ENCODE data around the gene RDH13. TPM values are rescaled to one million over a fixed set of nuclear protein-coding genes. Genes with fewer than 3 reads are reported as not detected.

The RDH13 gene
- total RNA-seq, 4 donors from 2014 or later, result 2.6 to 48.7 (median 17.1) TPM

- H3K27me3 ChIP-seq, result peaks cover 29 to 36% of the 10 kb centered on the region in 2 donors
- no peaks in the 10 kb centered on the region for H3K36me3 ChIP-seq
- no peak for DNase-seq
- TF ChIP-seq POLR2A (IDR thresholded peaks at IDR 0.05), result no peak
- TF ChIP-seq CTCF (IDR thresholded peaks at IDR 0.05), result no peak
- no peaks in the 10 kb centered on the region for H3K9me3 ChIP-seq
- no peaks in the 10 kb centered on the region for H3K4me1 ChIP-seq
- H3K4me3 ChIP-seq, result no peak overlapping the region
- no peak overlapping the region for H3K27ac ChIP-seq
- intact Hi-C loops (cut with DNase I; ENCODE audit: low total_unique reads), result no loop called here
These were observed 16.0 kb upstream of the RDH13 start for GRCh38 chr19:55078996-55079395.

- no peak for TF ChIP-seq POLR2A (IDR thresholded peaks at IDR 0.05)
- TF ChIP-seq CTCF (IDR thresholded peaks at IDR 0.05), result no peak
- Histone ChIP-seq H3K27ac (no peak overlapping the region), H3K4me3 (no peak overlapping the region), H3K4me1 (no peaks in the 10 kb centered on the region), H3K9me3 (no peaks in the 10 kb centered on the region), H3K36me3 (no peaks in the 10 kb centered on the region), H3K27me3 (peaks cover 12 to 29% of the 10 kb centered on the region in 2 donors)
- DNase-seq, result no peak
- intact Hi-C loops (cut with DNase I; ENCODE audit: low total_unique reads), result no loop called here
These were observed 14.2 kb upstream of the RDH13 start for GRCh38 chr19:55077106-55077505.

- peaks cover 12 to 22% of the 10 kb centered on the region in 2 donors for H3K27me3 ChIP-seq
- no peak overlapping the region for H3K27ac ChIP-seq
- intact Hi-C loops (cut with DNase I; ENCODE audit: low total_unique reads), result no loop called here
- TF ChIP-seq CTCF (IDR thresholded peaks at IDR 0.05), result no peak
- no peak for TF ChIP-seq POLR2A (IDR thresholded peaks at IDR 0.05)
- no peak for DNase-seq
- H3K4me1 ChIP-seq, result no peaks in the 10 kb centered on the region
- H3K9me3 ChIP-seq, result no peaks in the 10 kb centered on the region
- H3K36me3 ChIP-seq, result no peaks in the 10 kb centered on the region
- H3K4me3 ChIP-seq, result no peak overlapping the region
These were observed 13.4 kb upstream of the RDH13 start for GRCh38 chr19:55076321-55076720.

GRCh38 chr19:55075371-55075998, 12.5 kb upstream of the RDH13 start, which contains the start of gene EPS8L1:
Gene EPS8L1 (plus strand): TSS chr19:55075869. CDS start chr19:55076445, 576 bp downstream.
- DNase-seq, result no peak
- Histone ChIP-seq H3K27me3 (peaks cover 13 to 15% of the 10 kb centered on the region in 2 donors), H3K4me3 (no peak within 1 kb of the TSS), H3K4me1 (no peaks in the 10 kb centered on the region), H3K36me3 (no peaks in the 10 kb centered on the region), H3K9me3 (no peaks in the 10 kb centered on the region), H3K27ac (no peak within 1 kb of the TSS)
- TF ChIP-seq POLR2A (IDR thresholded peaks at IDR 0.05), result no peak
- TF ChIP-seq CTCF (IDR thresholded peaks at IDR 0.05), result no peak
- intact Hi-C loops (cut with DNase I; ENCODE audit: low total_unique reads), result no loop called here

DNA sequence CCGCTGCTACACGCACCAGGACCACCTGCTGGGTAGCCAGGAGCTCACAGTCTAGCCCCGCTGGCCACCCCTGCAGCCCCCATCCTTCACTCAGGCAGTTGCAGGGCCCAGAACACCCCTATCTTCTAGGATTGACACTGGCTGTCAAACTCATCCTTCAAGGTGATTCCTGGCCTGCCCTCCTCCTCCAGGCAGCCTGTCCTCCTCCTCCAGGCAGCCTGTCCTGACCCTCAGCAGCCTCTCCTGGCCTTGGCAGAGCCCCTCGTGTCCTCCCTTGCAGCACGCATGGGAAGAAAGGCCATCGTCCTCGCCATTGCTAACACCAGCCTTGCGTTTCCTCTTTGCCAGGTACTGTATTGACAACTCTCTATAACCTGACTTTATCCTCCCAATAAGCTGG, 9.0 kb upstream of the RDH13 start:
- H3K4me3 ChIP-seq, result no peak overlapping the region
- H3K27me3 ChIP-seq, result peaks cover 0 to 27% of the 10 kb centered on the region in 2 donors
- no peaks in the 10 kb centered on the region for H3K4me1 ChIP-seq
- H3K36me3 ChIP-seq, result no peaks in the 10 kb centered on the region
- H3K9me3 ChIP-seq, result no peaks in the 10 kb centered on the region
- intact Hi-C loops (cut with DNase I; ENCODE audit: low total_unique reads), result no loop called here
- no peak for TF ChIP-seq POLR2A (IDR thresholded peaks at IDR 0.05)
- TF ChIP-seq CTCF (IDR thresholded peaks at IDR 0.05), result no peak
- H3K27ac ChIP-seq, result no peak overlapping the region
- DNase-seq, result no peak
